Loucy (cell line): Measurements from ENCODE around the gene ABHD2.

ENCODE experiments used
- CTCF ChIP-seq: fragments of 200-600 bp; sonication (generic); conservative IDR thresholded peaks from 2 replicates; pipeline ENCODE4 v1.5.1; 2014; ENCODE audit warnings: mild to moderate bottlenecking, antibody characterized with exemption, low read length
- EZH2phosphoT487 ChIP-seq: fragments of 200-600 bp; IDR thresholded peaks from 2 replicates; pipeline ENCODE4 v1.6.1; 2018; ENCODE audit warnings: antibody characterized with exemption, mild to moderate bottlenecking, moderate library complexity, borderline replicate concordance

- TF ChIP-seq CTCF (no peak), EZH2phosphoT487 (no peak)
Observed at GRCh38 chr15:89198934-89199333, 110.7 kb downstream of the ABHD2 start.
